Osteoblast (primary cell): Measurements from ENCODE around the gene KIF6. TPM values are rescaled to one million over a fixed set of nuclear protein-coding genes. Genes with fewer than 3 reads are reported as not detected.

ENCODE experiments used
- DNase-seq: peaks from one replicate; pipeline ENCODE4 v3.0.0; 2011; ENCODE audit warnings: low spot score, mixed read lengths; ENCODE audit not compliant: insufficient read length; ENCODE audit errors: missing footprints
- H2AFZ ChIP-seq: 2 replicates; pipeline ENCODE4 v1.6.0; 2011; ENCODE audit warnings: mild to moderate bottlenecking, low read length
- H3K27ac ChIP-seq: 2 replicates; pipeline ENCODE4 v1.5.1; 2011; ENCODE audit warnings: mild to moderate bottlenecking, low read depth, low read length, moderate library complexity
- H3K27me3 ChIP-seq: 2 replicates; pipeline ENCODE4 v1.6.0; 2012; ENCODE audit warnings: mild to moderate bottlenecking, control low read depth, inconsistent platforms, low read length, moderate library complexity; ENCODE audit not compliant: insufficient read depth
- H3K36me3 ChIP-seq: 2 replicates; pipeline ENCODE4 v1.5.1; 2011; ENCODE audit warnings: mild to moderate bottlenecking, low read length, control low read depth, moderate library complexity; ENCODE audit not compliant: insufficient read depth
- H3K4me1 ChIP-seq: 2 replicates; pipeline ENCODE4 v1.5.1; 2011; ENCODE audit warnings: mild to moderate bottlenecking, low read length, control low read depth, moderate library complexity; ENCODE audit not compliant: insufficient read depth
- H3K4me2 ChIP-seq: 2 replicates; pipeline ENCODE4 v1.6.0; 2011; ENCODE audit warnings: mild to moderate bottlenecking, low read length; ENCODE audit not compliant: insufficient read depth
- H3K4me3 ChIP-seq: fragments of 200-600 bp; sonication (generic); 3 replicates; pipeline ENCODE4 v1.5.1; 2012; ENCODE audit warnings: mild to moderate bottlenecking, low read length, inconsistent platforms; ENCODE audit not compliant: insufficient read depth
- H3K79me2 ChIP-seq: 2 replicates; pipeline ENCODE4 v1.6.0; 2012; ENCODE audit warnings: mild to moderate bottlenecking, low read length, control low read depth, inconsistent platforms; ENCODE audit not compliant: insufficient read depth
- H3K9me3 ChIP-seq: 2 replicates; pipeline ENCODE4 v1.5.1; 2011; ENCODE audit warnings: low read depth, low read length, control low read depth
- H4K20me1 ChIP-seq: 2 replicates; pipeline ENCODE4 v1.6.0; 2012; ENCODE audit warnings: mild to moderate bottlenecking, low read length, control low read depth; ENCODE audit not compliant: insufficient read depth
- CTCF ChIP-seq: IDR thresholded peaks from 2 replicates; pipeline ENCODE4 v1.5.1; 2011; ENCODE audit warnings: mild to moderate bottlenecking, low read depth, low read length, moderate library complexity; ENCODE audit errors: extremely low read depth
- total RNA-seq: library from RNA; depleted of rRNA; stranded (reverse); fragments of >200 nt; gene quantifications from 2 replicates; pipeline ENCODE4 v1.2.3, GENCODE V29; 2012

KIF6 gene
- total RNA-seq, 1 donor, result 1.4 TPM

- Histone ChIP-seq H3K79me2 (no peaks in the 10 kb centered on the region), H3K36me3 (no peaks in the 10 kb centered on the region), H3K9me3 (no peaks in the 10 kb centered on the region), H3K4me1 (no peaks in the 10 kb centered on the region), H3K4me2 (no peak overlapping the region), H3K27me3 (peaks cover 2% of the 10 kb centered on the region), H2AFZ (no peak overlapping the region), H3K27ac (no peak overlapping the region), H4K20me1 (no peaks in the 10 kb centered on the region), H3K4me3 (no peak overlapping the region)
- DNase-seq, result peak; percentile 79
- no peak for TF ChIP-seq CTCF
Observed at GRCh38 chr6:39344821-39345280, 380.4 kb downstream of the KIF6 start.

- no peaks in the 10 kb centered on the region for H4K20me1 ChIP-seq
- H3K27me3 ChIP-seq, result peaks cover 4% of the 10 kb centered on the region
- no peaks in the 10 kb centered on the region for H3K4me1 ChIP-seq
- H3K4me2 ChIP-seq, result no peak overlapping the region
- peak; percentile 50 for DNase-seq
- no peak overlapping the region for H2AFZ ChIP-seq
- no peaks in the 10 kb centered on the region for H3K36me3 ChIP-seq
- no peak for TF ChIP-seq CTCF
- H3K79me2 ChIP-seq, result no peaks in the 10 kb centered on the region
- H3K4me3 ChIP-seq, result no peak overlapping the region
- H3K27ac ChIP-seq, result no peak overlapping the region
- no peaks in the 10 kb centered on the region for H3K9me3 ChIP-seq
Observed at GRCh38 chr6:39343396-39343870, 381.8 kb downstream of the KIF6 start.

- H3K9me3 ChIP-seq, result no peaks in the 10 kb centered on the region
- no peak overlapping the region for H3K27ac ChIP-seq
- no peaks in the 10 kb centered on the region for H3K4me1 ChIP-seq
- no peaks in the 10 kb centered on the region for H3K36me3 ChIP-seq
- H3K79me2 ChIP-seq, result no peaks in the 10 kb centered on the region
- H2AFZ ChIP-seq, result peak overlapping the region; percentile 35
- peak; percentile 45 for DNase-seq
- no peak for TF ChIP-seq CTCF
- H3K4me3 ChIP-seq, result no peak overlapping the region
- peaks cover 7% of the 10 kb centered on the region for H3K27me3 ChIP-seq
- H3K4me2 ChIP-seq, result no peak overlapping the region
- no peaks in the 10 kb centered on the region for H4K20me1 ChIP-seq
Observed at GRCh38 chr6:39342692-39343395, 382.4 kb downstream of the KIF6 start.

- Histone ChIP-seq H3K4me1 (no peaks in the 10 kb centered on the region), H3K27ac (no peak overlapping the region), H4K20me1 (no peaks in the 10 kb centered on the region), H2AFZ (no peak overlapping the region), H3K27me3 (peaks cover 7% of the 10 kb centered on the region), H3K36me3 (no peaks in the 10 kb centered on the region), H3K9me3 (no peaks in the 10 kb centered on the region), H3K4me3 (no peak overlapping the region), H3K4me2 (no peak overlapping the region), H3K79me2 (no peaks in the 10 kb centered on the region)
- peak; percentile 22 for DNase-seq
- no peak for TF ChIP-seq CTCF
Observed at GRCh38 chr6:39341937-39342336, 383.3 kb downstream of the KIF6 start.
